HEK293 (cell line): Measurements from ENCODE around the gene SLC11A2.

Experiments used
- GLI4 ChIP-seq: fragments of 450-650 bp; formaldehyde crosslinking; IDR thresholded peaks from 2 replicates; pipeline ENCODE4 v1.5.1; 2016; ENCODE audit warnings: missing biosample characterization, missing genetic modification characterization
- IKZF3 ChIP-seq: fragments of 450-650 bp; IDR thresholded peaks from 2 replicates; pipeline ENCODE4 v1.5.0; 2018; ENCODE audit warnings: missing biosample characterization, mild to moderate bottlenecking, missing genetic modification characterization, moderate library complexity
- KLF1 ChIP-seq: fragments of 450-650 bp; formaldehyde crosslinking; IDR thresholded peaks from 2 replicates; pipeline ENCODE4 v1.5.1; 2016; ENCODE audit warnings: missing biosample characterization, missing genetic modification characterization
- SALL2 ChIP-seq: fragments of 450-650 bp; formaldehyde crosslinking; IDR thresholded peaks from 2 replicates; pipeline ENCODE4 v1.5.0; 2017; ENCODE audit warnings: missing biosample characterization, mild to moderate bottlenecking, missing genetic modification characterization, borderline replicate concordance
- SCRT1 ChIP-seq: fragments of 450-650 bp; formaldehyde crosslinking; IDR thresholded peaks from 2 replicates; pipeline ENCODE4 v1.5.1; 2016; ENCODE audit warnings: missing biosample characterization, missing genetic modification characterization, borderline replicate concordance
- SP7 ChIP-seq: fragments of 450-650 bp; formaldehyde crosslinking; IDR thresholded peaks from 2 replicates; pipeline ENCODE4 v1.5.1; 2016; ENCODE audit warnings: missing biosample characterization, missing genetic modification characterization
- YY1 ChIP-seq: fragments of 450-650 bp; formaldehyde crosslinking; IDR thresholded peaks from 2 replicates; pipeline ENCODE4 v1.5.1; 2018; ENCODE audit warnings: missing biosample characterization, missing genetic modification characterization
- ZBTB17 ChIP-seq: fragments of 450-650 bp; formaldehyde crosslinking; IDR thresholded peaks from 2 replicates; pipeline ENCODE4 v1.5.1; 2016; ENCODE audit warnings: missing biosample characterization, missing genetic modification characterization
- ZFHX2 ChIP-seq: fragments of 450-650 bp; formaldehyde crosslinking; conservative IDR thresholded peaks from 2 replicates; pipeline ENCODE4 v1.5.1; 2016; ENCODE audit warnings: missing biosample characterization, missing genetic modification characterization
- ZNF155 ChIP-seq: fragments of 450-650 bp; formaldehyde crosslinking; IDR thresholded peaks from 2 replicates; pipeline ENCODE4 v1.5.1; 2016; ENCODE audit warnings: missing biosample characterization, missing genetic modification characterization
- ZNF169 ChIP-seq: fragments of 450-650 bp; formaldehyde crosslinking; IDR thresholded peaks from 2 replicates; pipeline ENCODE4 v1.5.1; 2016; ENCODE audit warnings: missing biosample characterization, missing genetic modification characterization
- ZNF354C ChIP-seq: fragments of 450-650 bp; formaldehyde crosslinking; IDR thresholded peaks from 2 replicates; pipeline ENCODE4 v1.5.1; 2016; ENCODE audit warnings: missing biosample characterization, missing genetic modification characterization, low read depth, borderline replicate concordance
- ZNF426 ChIP-seq: fragments of 450-650 bp; formaldehyde crosslinking; IDR thresholded peaks from 2 replicates; pipeline ENCODE4 v1.5.1; 2017; ENCODE audit warnings: missing biosample characterization, missing genetic modification characterization, mild to moderate bottlenecking, inconsistent platforms, moderate library complexity
- ZNF510 ChIP-seq: fragments of 450-650 bp; formaldehyde crosslinking; IDR thresholded peaks from 2 replicates; pipeline ENCODE4 v1.5.1; 2018; ENCODE audit warnings: mild to moderate bottlenecking, missing genetic modification characterization, missing biosample characterization; ENCODE audit not compliant: insufficient replicate concordance
- ZNF529 ChIP-seq: fragments of 450-650 bp; formaldehyde crosslinking; IDR thresholded peaks from 2 replicates; pipeline ENCODE4 v1.5.1; 2017; ENCODE audit warnings: missing genetic modification characterization, missing biosample characterization; ENCODE audit not compliant: insufficient replicate concordance
- ZNF548 ChIP-seq: fragments of 450-650 bp; formaldehyde crosslinking; IDR thresholded peaks from 2 replicates; pipeline ENCODE4 v1.5.1; 2016; ENCODE audit warnings: missing biosample characterization, missing genetic modification characterization
- ZNF621 ChIP-seq: fragments of 450-650 bp; formaldehyde crosslinking; IDR thresholded peaks from 2 replicates; pipeline ENCODE4 v1.5.1; 2017; ENCODE audit warnings: missing biosample characterization, missing genetic modification characterization
- ZNF707 ChIP-seq: fragments of 450-650 bp; formaldehyde crosslinking; IDR thresholded peaks from 2 replicates; pipeline ENCODE4 v1.5.1; 2016; ENCODE audit warnings: missing biosample characterization, missing genetic modification characterization
- ZNF777 ChIP-seq: fragments of 450-650 bp; formaldehyde crosslinking; IDR thresholded peaks from 2 replicates; pipeline ENCODE4 v1.5.1; 2017; ENCODE audit warnings: missing biosample characterization, missing genetic modification characterization, borderline replicate concordance
- ZNF791 ChIP-seq: fragments of 450-650 bp; formaldehyde crosslinking; IDR thresholded peaks from 2 replicates; pipeline ENCODE4 v1.5.1; 2016; ENCODE audit warnings: missing biosample characterization, missing genetic modification characterization
- TF ChIP-seq, protein P1 (sequence below): fragments of 450-650 bp; formaldehyde crosslinking; IDR thresholded peaks from 2 replicates; pipeline ENCODE4 v1.5.1; 2016; ENCODE audit warnings: missing biosample characterization, missing genetic modification characterization
- TF ChIP-seq, protein P2 (sequence below): fragments of 450-650 bp; formaldehyde crosslinking; IDR thresholded peaks from 2 replicates; pipeline ENCODE4 v1.5.1; 2016; ENCODE audit warnings: missing biosample characterization, missing genetic modification characterization
- TF ChIP-seq, protein P3 (sequence below): fragments of 450-650 bp; formaldehyde crosslinking; IDR thresholded peaks from 2 replicates; pipeline ENCODE4 v1.5.1; 2016; ENCODE audit warnings: missing biosample characterization, missing genetic modification characterization
- TF ChIP-seq, protein P4 (sequence below): fragments of 450-650 bp; formaldehyde crosslinking; IDR thresholded peaks from 2 replicates; pipeline ENCODE4 v1.5.1; 2016; ENCODE audit warnings: missing biosample characterization, missing genetic modification characterization
- TF ChIP-seq, protein P5 (sequence below): fragments of 450-650 bp; formaldehyde crosslinking; IDR thresholded peaks from 2 replicates; pipeline ENCODE4 v1.5.1; 2016; ENCODE audit warnings: missing biosample characterization, missing genetic modification characterization, borderline replicate concordance
- TF ChIP-seq, protein P6 (sequence below): fragments of 450-650 bp; formaldehyde crosslinking; IDR thresholded peaks from 2 replicates; pipeline ENCODE4 v1.5.1; 2016; ENCODE audit warnings: missing biosample characterization, missing genetic modification characterization

SLC11A2 gene

DNA sequence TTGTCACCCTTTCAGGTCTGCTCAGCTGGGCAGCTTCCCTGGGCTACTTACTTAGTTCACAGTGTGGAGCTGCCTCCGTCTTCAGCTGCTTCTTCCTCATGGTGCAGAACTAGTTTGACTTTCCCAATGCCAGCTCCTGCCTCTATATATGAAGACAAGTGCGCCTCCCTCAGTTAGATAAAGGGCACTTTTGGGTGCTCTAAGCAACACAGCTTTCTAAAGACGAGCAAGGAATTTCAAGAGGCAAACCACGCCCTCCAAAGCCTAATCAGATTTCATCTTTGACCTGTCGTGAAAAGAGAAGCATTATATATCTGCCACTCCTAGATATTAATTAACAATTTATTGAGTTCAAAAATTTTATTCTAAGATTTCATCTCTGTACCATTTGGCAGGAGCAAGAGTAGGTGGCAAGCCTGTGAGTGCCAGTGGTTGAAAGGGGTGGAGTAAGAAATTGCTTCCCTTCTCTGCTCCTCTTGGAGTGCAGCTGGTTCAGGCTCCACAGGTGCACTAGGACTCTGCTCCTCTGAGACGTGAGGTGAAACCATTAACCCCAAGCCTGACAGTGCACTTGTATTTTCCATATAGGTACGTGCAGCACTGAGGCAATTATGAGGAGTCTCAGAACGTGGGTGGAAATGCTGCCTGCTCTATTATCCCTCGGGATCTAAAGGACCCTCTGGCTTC lies 2.1 kb upstream of the SLC11A2 start (continued):
- TF ChIP-seq ZNF155 (tag by site-specific recombination) = no peak
- TF ChIP-seq, protein P1, sequence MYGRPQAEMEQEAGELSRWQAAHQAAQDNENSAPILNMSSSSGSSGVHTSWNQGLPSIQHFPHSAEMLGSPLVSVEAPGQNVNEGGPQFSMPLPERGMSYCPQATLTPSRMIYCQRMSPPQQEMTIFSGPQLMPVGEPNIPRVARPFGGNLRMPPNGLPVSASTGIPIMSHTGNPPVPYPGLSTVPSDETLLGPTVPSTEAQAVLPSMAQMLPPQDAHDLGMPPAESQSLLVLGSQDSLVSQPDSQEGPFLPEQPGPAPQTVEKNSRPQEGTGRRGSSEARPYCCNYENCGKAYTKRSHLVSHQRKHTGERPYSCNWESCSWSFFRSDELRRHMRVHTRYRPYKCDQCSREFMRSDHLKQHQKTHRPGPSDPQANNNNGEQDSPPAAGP = no peak
- 0 out of 2 replicates have a peak, but pooled peaks have one; percentile 42 for TF ChIP-seq IKZF3 (tag by site-specific recombination)
- peak; percentile 91; the same call in 1 of the 2 replicates for TF ChIP-seq ZBTB17 (tag by site-specific recombination)
- TF ChIP-seq ZNF529 (tag by site-specific recombination) = no peak
- TF ChIP-seq YY1 (tag by site-specific recombination) = no peak
- no peak for TF ChIP-seq GLI4
- TF ChIP-seq ZFHX2 (tag by site-specific recombination) = peak; percentile 26; the same call in 1 of the 2 replicates
- TF ChIP-seq SP7 (tag by site-specific recombination) = peak; percentile 23; the same call in 1 of the 2 replicates
- TF ChIP-seq, protein P2, sequence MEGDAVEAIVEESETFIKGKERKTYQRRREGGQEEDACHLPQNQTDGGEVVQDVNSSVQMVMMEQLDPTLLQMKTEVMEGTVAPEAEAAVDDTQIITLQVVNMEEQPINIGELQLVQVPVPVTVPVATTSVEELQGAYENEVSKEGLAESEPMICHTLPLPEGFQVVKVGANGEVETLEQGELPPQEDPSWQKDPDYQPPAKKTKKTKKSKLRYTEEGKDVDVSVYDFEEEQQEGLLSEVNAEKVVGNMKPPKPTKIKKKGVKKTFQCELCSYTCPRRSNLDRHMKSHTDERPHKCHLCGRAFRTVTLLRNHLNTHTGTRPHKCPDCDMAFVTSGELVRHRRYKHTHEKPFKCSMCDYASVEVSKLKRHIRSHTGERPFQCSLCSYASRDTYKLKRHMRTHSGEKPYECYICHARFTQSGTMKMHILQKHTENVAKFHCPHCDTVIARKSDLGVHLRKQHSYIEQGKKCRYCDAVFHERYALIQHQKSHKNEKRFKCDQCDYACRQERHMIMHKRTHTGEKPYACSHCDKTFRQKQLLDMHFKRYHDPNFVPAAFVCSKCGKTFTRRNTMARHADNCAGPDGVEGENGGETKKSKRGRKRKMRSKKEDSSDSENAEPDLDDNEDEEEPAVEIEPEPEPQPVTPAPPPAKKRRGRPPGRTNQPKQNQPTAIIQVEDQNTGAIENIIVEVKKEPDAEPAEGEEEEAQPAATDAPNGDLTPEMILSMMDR (tag by site-specific recombination) = peak; percentile 61; the same call in 1 of the 2 replicates
- no peak for TF ChIP-seq ZNF707 (tag by site-specific recombination)
- TF ChIP-seq, protein P3, sequence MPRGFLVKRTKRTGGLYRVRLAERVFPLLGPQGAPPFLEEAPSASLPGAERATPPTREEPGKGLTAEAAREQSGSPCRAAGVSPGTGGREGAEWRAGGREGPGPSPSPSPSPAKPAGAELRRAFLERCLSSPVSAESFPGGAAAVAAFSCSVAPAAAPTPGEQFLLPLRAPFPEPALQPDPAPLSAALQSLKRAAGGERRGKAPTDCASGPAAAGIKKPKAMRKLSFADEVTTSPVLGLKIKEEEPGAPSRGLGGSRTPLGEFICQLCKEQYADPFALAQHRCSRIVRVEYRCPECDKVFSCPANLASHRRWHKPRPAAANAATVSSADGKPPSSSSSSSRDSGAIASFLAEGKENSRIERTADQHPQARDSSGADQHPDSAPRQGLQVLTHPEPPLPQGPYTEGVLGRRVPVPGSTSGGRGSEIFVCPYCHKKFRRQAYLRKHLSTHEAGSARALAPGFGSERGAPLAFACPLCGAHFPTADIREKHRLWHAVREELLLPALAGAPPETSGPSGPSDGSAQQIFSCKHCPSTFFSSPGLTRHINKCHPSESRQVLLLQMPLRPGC (tag by site-specific recombination) = no peak
- TF ChIP-seq ZNF621 (tag by site-specific recombination) = no peak
- TF ChIP-seq ZNF791 (tag by site-specific recombination) = no peak
- TF ChIP-seq ZNF777 = no peak
- TF ChIP-seq ZNF169 (tag by site-specific recombination) = no peak
- TF ChIP-seq, protein P4, sequence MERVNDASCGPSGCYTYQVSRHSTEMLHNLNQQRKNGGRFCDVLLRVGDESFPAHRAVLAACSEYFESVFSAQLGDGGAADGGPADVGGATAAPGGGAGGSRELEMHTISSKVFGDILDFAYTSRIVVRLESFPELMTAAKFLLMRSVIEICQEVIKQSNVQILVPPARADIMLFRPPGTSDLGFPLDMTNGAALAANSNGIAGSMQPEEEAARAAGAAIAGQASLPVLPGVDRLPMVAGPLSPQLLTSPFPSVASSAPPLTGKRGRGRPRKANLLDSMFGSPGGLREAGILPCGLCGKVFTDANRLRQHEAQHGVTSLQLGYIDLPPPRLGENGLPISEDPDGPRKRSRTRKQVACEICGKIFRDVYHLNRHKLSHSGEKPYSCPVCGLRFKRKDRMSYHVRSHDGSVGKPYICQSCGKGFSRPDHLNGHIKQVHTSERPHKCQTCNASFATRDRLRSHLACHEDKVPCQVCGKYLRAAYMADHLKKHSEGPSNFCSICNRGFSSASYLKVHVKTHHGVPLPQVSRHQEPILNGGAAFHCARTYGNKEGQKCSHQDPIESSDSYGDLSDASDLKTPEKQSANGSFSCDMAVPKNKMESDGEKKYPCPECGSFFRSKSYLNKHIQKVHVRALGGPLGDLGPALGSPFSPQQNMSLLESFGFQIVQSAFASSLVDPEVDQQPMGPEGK = no peak
- no peak for TF ChIP-seq ZNF510 (tag by site-specific recombination)
- TF ChIP-seq, protein P5, sequence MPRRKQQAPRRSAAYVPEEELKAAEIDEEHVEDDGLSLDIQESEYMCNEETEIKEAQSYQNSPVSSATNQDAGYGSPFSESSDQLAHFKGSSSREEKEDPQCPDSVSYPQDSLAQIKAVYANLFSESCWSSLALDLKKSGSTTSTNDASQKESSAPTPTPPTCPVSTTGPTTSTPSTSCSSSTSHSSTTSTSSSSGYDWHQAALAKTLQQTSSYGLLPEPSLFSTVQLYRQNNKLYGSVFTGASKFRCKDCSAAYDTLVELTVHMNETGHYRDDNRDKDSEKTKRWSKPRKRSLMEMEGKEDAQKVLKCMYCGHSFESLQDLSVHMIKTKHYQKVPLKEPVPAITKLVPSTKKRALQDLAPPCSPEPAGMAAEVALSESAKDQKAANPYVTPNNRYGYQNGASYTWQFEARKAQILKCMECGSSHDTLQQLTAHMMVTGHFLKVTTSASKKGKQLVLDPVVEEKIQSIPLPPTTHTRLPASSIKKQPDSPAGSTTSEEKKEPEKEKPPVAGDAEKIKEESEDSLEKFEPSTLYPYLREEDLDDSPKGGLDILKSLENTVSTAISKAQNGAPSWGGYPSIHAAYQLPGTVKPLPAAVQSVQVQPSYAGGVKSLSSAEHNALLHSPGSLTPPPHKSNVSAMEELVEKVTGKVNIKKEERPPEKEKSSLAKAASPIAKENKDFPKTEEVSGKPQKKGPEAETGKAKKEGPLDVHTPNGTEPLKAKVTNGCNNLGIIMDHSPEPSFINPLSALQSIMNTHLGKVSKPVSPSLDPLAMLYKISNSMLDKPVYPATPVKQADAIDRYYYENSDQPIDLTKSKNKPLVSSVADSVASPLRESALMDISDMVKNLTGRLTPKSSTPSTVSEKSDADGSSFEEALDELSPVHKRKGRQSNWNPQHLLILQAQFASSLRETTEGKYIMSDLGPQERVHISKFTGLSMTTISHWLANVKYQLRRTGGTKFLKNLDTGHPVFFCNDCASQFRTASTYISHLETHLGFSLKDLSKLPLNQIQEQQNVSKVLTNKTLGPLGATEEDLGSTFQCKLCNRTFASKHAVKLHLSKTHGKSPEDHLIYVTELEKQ (tag by site-specific recombination) = no peak
- no peak for TF ChIP-seq ZNF354C (tag by site-specific recombination)
- peak; percentile 88 for TF ChIP-seq SCRT1
- TF ChIP-seq, protein P6, sequence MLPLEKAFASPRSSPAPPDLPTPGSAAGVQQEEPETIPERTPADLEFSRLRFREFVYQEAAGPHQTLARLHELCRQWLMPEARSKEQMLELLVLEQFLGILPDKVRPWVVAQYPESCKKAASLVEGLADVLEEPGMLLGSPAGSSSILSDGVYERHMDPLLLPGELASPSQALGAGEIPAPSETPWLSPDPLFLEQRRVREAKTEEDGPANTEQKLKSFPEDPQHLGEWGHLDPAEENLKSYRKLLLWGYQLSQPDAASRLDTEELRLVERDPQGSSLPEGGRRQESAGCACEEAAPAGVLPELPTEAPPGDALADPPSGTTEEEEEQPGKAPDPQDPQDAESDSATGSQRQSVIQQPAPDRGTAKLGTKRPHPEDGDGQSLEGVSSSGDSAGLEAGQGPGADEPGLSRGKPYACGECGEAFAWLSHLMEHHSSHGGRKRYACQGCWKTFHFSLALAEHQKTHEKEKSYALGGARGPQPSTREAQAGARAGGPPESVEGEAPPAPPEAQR (tag by site-specific recombination) = no peak
- no peak for TF ChIP-seq SALL2 (tag by site-specific recombination)
- no peak for TF ChIP-seq ZNF548 (tag by site-specific recombination)
- TF ChIP-seq ZNF426 (tag by site-specific recombination) = no peak
- peak; percentile 38; the same call in 1 of the 2 replicates for TF ChIP-seq KLF1 (tag by site-specific recombination)
